Measurements from ENCODE around the gene LHB.
"Not testable (repeated sequence)": the region's sequence is repeated elsewhere in the genome, so short reads cannot be mapped to it uniquely, and the experiment has no call there.

The LHB gene

GRCh38 chr19:49028686-49029085, 11.8 kb upstream of the LHB start:
- WGBS (ENCODE audit: extremely low coverage, insufficient coverage, insufficient read length), result no CpG with 5 or more reads among the region's 9 CpGs

GRCh38 chr19:49025599-49025998, 8.7 kb upstream of the LHB start:
- not testable (repeated sequence) for H4K91ac ChIP-seq (ENCODE audit: low read depth, low read length); H3K4me1 ChIP-seq (ENCODE audit: control insufficient read depth in 1 of 2, insufficient read depth in 2 of 2, low read length in 2 of 2); H3K4me2 ChIP-seq (ENCODE audit: low read length); H2BK5ac ChIP-seq (ENCODE audit: low read depth, low read length, poor library complexity); H3K23ac ChIP-seq (ENCODE audit: low read length); H3K18ac ChIP-seq (ENCODE audit: low read length); H3K36me3 ChIP-seq (ENCODE audit: control insufficient read depth in 1 of 2, insufficient read depth in 2 of 2, low read length in 2 of 2); H3K14ac ChIP-seq (ENCODE audit: low read length); H4K8ac ChIP-seq (ENCODE audit: low read depth, low read length); H4K12ac ChIP-seq (ENCODE audit: low read depth, low read length); H3K4me3 ChIP-seq (ENCODE audit: low read depth, low read length); H3K79me1 ChIP-seq (ENCODE audit: low read length); H3K27me3 ChIP-seq (ENCODE audit: insufficient read depth, low read length); H2AK5ac ChIP-seq (ENCODE audit: low read length); H3K9ac ChIP-seq (ENCODE audit: low read length); H2BK12ac ChIP-seq (ENCODE audit: low read length); H3K27ac ChIP-seq (ENCODE audit: low read depth, low read length); H3K79me2 ChIP-seq (ENCODE audit: control insufficient read depth, insufficient read depth, low read length, poor library complexity); H3K4ac ChIP-seq (ENCODE audit: low read depth, low read length); H3K9me3 ChIP-seq (ENCODE audit: insufficient read depth, low read depth, low read length); H2BK120ac ChIP-seq (ENCODE audit: insufficient read depth, low read length, poor library complexity); H2AFZ ChIP-seq (ENCODE audit: insufficient read depth, low read length, poor library complexity); DNase-seq
- WGBS (ENCODE audit: extremely low coverage, insufficient coverage, insufficient read length), result no CpG with 5 or more reads among the region's 23 CpGs

More at GRCh38 chr19:49028686-49029085, 11.8 kb upstream of the LHB start:
- H2BK12ac ChIP-seq (ENCODE audit: low read length); H2AK5ac ChIP-seq (ENCODE audit: low read length); H2BK120ac ChIP-seq (ENCODE audit: insufficient read depth, low read length, poor library complexity); H3K27me3 ChIP-seq (ENCODE audit: insufficient read depth, low read length); H4K91ac ChIP-seq (ENCODE audit: low read depth, low read length); H4K12ac ChIP-seq (ENCODE audit: low read depth, low read length); H3K27ac ChIP-seq (ENCODE audit: low read depth, low read length); H3K14ac ChIP-seq (ENCODE audit: low read length); H3K23ac ChIP-seq (ENCODE audit: low read length); H4K8ac ChIP-seq (ENCODE audit: low read depth, low read length); H3K4me2 ChIP-seq (ENCODE audit: low read length); H3K4me1 ChIP-seq (ENCODE audit: control insufficient read depth in 1 of 2, insufficient read depth in 2 of 2, low read length in 2 of 2); H3K4ac ChIP-seq (ENCODE audit: low read depth, low read length); H3K9ac ChIP-seq (ENCODE audit: low read length); H3K9me3 ChIP-seq (ENCODE audit: insufficient read depth, low read depth, low read length); H2BK5ac ChIP-seq (ENCODE audit: low read depth, low read length, poor library complexity); DNase-seq; H2AFZ ChIP-seq (ENCODE audit: insufficient read depth, low read length, poor library complexity); H3K36me3 ChIP-seq (ENCODE audit: control insufficient read depth in 1 of 2, insufficient read depth in 2 of 2, low read length in 2 of 2); H3K18ac ChIP-seq (ENCODE audit: low read length); H3K4me3 ChIP-seq (ENCODE audit: low read depth, low read length); H3K79me1 ChIP-seq (ENCODE audit: low read length); H3K79me2 ChIP-seq (ENCODE audit: control insufficient read depth, insufficient read depth, low read length, poor library complexity): not testable (repeated sequence)

- not testable (repeated sequence) for H2BK12ac ChIP-seq (ENCODE audit: low read length); H3K79me1 ChIP-seq (ENCODE audit: low read length); H3K4me2 ChIP-seq (ENCODE audit: low read length); H3K79me2 ChIP-seq (ENCODE audit: control insufficient read depth, insufficient read depth, low read length, poor library complexity); H3K4me1 ChIP-seq (ENCODE audit: control insufficient read depth in 1 of 2, insufficient read depth in 2 of 2, low read length in 2 of 2); H2AFZ ChIP-seq (ENCODE audit: insufficient read depth, low read length, poor library complexity); H4K91ac ChIP-seq (ENCODE audit: low read depth, low read length); DNase-seq; H3K23ac ChIP-seq (ENCODE audit: low read length); H4K8ac ChIP-seq (ENCODE audit: low read depth, low read length); H2BK5ac ChIP-seq (ENCODE audit: low read depth, low read length, poor library complexity); H3K14ac ChIP-seq (ENCODE audit: low read length); H3K27me3 ChIP-seq (ENCODE audit: insufficient read depth, low read length); H3K9ac ChIP-seq (ENCODE audit: low read length); H3K27ac ChIP-seq (ENCODE audit: low read depth, low read length); H4K12ac ChIP-seq (ENCODE audit: low read depth, low read length); H3K4me3 ChIP-seq (ENCODE audit: low read depth, low read length); H3K36me3 ChIP-seq (ENCODE audit: control insufficient read depth in 1 of 2, insufficient read depth in 2 of 2, low read length in 2 of 2); H3K4ac ChIP-seq (ENCODE audit: low read depth, low read length); H2AK5ac ChIP-seq (ENCODE audit: low read length); H2BK120ac ChIP-seq (ENCODE audit: insufficient read depth, low read length, poor library complexity); H3K9me3 ChIP-seq (ENCODE audit: insufficient read depth, low read depth, low read length); H3K18ac ChIP-seq (ENCODE audit: low read length)
- no CpG with 5 or more reads among the region's 6 CpGs for WGBS (ENCODE audit: extremely low coverage, insufficient coverage, insufficient read length)
Measured at GRCh38 chr19:49025088-49025487, 8.2 kb upstream of the LHB start.

GRCh38 chr19:49024233-49024632, 7.3 kb upstream of the LHB start, which contains the start of gene CGB3:
Gene CGB3 (minus strand): TSS chr19:49024333. CDS start chr19:49023971, 362 bp downstream.
- not testable (repeated sequence) for H3K14ac ChIP-seq (ENCODE audit: low read length); H4K8ac ChIP-seq (ENCODE audit: low read depth, low read length); H3K4me3 ChIP-seq (ENCODE audit: low read depth, low read length); H3K4me1 ChIP-seq (ENCODE audit: control insufficient read depth in 1 of 2, insufficient read depth in 2 of 2, low read length in 2 of 2); H3K36me3 ChIP-seq (ENCODE audit: control insufficient read depth in 1 of 2, insufficient read depth in 2 of 2, low read length in 2 of 2); H3K27ac ChIP-seq (ENCODE audit: low read depth, low read length); H2AK5ac ChIP-seq (ENCODE audit: low read length); H3K9ac ChIP-seq (ENCODE audit: low read length); H3K79me2 ChIP-seq (ENCODE audit: control insufficient read depth, insufficient read depth, low read length, poor library complexity); H3K4ac ChIP-seq (ENCODE audit: low read depth, low read length); H2BK12ac ChIP-seq (ENCODE audit: low read length); H3K79me1 ChIP-seq (ENCODE audit: low read length); H3K27me3 ChIP-seq (ENCODE audit: insufficient read depth, low read length); H2AFZ ChIP-seq (ENCODE audit: insufficient read depth, low read length, poor library complexity); H4K91ac ChIP-seq (ENCODE audit: low read depth, low read length); DNase-seq; H4K12ac ChIP-seq (ENCODE audit: low read depth, low read length); H2BK120ac ChIP-seq (ENCODE audit: insufficient read depth, low read length, poor library complexity); H3K4me2 ChIP-seq (ENCODE audit: low read length); H3K23ac ChIP-seq (ENCODE audit: low read length); H3K18ac ChIP-seq (ENCODE audit: low read length); H3K9me3 ChIP-seq (ENCODE audit: insufficient read depth, low read depth, low read length); H2BK5ac ChIP-seq (ENCODE audit: low read depth, low read length, poor library complexity)
- no CpG with 5 or more reads among the region's 15 CpGs for WGBS (ENCODE audit: extremely low coverage, insufficient coverage, insufficient read length)

Measured in trophoblast cell (in vitro differentiated cells and primary cell).